ENCODE measurements around the gene SRSF12.
"Not testable (repeated sequence)": the region's sequence is repeated elsewhere in the genome, so short reads cannot be mapped to it uniquely, and the experiment has no call there.

The SRSF12 gene

DNA sequence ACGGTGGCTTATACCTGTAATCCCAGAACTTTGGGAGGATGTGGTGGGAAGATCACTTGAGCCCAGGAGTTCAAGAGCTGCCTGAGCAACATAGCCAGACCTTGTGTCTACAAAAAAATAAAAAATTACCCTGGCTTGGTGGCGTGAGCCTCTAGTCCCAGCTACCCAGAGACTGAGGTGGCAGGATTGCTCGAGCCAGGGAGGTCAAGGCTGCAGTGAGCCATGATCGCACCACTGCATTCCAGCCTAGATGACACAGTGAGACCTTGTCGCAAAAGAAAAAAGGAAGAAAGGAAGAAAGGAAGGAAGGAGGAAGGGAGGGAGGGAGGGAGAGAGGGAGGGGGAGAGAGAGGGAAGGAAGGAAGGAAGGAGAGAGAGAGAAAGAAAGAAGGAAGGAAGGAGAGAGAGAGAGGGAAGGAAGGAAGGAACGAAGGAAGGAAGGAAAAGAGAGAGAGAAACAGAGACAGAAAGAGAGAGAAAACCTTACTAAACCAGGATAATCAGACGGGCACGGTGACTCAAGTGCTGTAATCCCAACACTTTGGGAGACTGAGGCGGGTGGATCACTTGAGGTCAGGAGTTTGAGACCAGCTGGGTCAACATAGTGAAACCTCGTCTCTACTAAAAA is 48.2 kb downstream of the SRSF12 start:
- no peak for DNase-seq

DNA sequence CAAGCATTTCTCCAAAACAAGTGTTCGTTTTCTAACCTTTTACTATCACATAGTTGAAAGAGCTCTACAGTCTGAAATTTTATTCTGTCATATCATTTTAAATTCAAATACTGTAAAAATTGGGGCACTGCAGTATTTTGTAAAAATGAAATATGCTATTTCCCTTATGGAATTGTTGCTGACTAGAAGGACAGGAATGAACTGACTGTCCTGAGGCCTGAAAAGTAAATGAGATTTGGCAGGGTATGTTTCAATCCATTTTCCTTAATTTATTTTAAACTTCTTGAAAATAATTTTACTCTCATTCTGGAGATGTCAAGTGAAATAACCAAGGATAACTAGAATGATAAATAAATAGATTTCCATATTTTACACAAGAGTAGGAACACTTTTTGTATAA is 49.2 kb downstream of the SRSF12 start:
- DNase-seq: no peak

DNA sequence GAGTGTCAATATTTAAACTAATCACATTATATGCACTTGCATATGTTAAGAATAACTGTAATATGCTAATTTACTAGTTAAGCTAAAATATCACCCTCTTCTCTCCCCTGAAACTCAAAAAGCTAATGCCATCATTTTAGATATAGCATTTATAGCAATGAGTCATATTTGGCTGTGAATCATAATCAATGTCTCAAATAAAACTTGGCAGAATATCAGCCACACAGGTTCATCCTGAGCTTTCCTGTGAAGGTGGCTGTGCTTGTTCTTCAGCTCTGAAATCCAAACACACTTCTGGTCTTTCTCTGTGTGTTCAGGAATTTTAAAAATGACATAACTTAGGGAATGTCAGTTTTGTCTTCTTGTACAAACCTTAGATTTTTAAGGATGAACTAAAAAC is 50.1 kb downstream of the SRSF12 start:
- no peak for DNase-seq

DNA sequence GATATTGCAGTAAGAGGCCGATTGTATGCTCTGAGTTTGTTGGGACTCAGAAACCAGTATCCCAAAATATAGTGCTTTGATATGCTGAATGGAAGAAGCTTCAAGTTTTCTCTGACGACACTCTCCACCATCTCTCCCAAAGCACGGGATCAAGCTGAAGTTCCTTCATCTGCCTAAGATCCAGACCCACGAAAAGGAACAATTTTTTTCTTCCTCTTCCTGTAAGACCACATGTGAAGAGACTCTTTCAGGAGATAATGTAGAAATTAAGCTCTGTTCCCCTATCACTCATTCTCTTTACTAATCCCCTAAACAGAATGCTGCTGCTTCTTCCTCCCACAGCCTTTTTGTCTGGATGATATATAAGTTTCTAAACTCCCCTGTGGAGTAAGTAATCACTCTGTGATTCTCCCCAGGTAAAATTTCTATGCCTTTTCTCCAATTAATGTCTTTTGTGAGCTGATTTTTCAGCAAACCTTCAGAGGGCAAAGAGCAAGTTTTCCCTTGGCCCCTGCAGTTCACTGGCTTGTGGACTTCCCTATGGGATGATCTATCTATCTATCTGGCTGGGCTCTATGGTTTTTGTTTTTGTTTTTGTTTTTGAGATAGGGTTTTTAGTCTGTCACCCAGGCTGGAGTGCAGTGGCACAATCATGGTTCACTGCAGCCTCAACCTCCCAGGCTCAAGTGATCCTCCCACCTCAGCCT is 50.8 kb downstream of the SRSF12 start:
- no peak for DNase-seq

DNA sequence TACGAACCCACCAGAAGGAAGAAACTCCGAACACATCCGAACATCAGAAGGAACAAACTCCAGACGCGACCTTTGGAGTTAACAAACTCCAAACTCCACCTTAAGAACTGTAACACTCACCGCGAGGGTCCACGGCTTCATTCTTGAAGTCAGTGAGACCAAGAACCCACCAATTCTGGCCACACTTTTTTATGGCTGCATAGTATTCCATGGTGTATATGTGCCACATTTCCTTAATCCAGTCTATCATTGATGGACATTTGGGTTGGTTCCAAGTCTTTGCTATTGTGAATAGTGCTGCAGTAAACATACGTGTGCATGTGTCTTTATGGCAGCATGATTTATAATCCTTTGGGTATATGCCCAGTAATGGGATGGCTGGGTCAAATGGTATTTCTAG is 51.8 kb downstream of the SRSF12 start:
- DNase-seq: not testable (repeated sequence)

GRCh38 chr6:89064931-89065330 is 52.9 kb downstream of the SRSF12 start:
- not testable (repeated sequence) for DNase-seq

DNA sequence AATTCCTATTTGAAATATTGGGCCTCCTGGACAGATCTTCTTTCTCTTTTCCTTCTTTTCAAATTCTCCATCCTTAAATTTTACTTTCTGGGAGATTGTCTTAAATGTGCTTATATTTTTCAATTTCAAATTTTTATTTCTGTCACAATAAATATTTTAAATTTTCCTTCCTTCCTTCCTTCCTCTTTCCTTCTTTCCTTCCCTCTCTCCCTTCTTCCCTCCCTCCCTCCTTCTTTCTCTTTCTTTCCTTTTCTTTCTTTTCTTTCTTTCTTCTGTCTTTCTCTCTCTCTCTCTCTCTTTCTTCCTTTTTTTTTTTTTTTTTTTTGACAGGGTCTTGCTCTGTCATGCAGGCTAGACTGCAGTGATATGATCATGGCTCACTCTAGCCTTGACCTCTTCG is 54.0 kb downstream of the SRSF12 start:
- DNase-seq: no peak

DNA sequence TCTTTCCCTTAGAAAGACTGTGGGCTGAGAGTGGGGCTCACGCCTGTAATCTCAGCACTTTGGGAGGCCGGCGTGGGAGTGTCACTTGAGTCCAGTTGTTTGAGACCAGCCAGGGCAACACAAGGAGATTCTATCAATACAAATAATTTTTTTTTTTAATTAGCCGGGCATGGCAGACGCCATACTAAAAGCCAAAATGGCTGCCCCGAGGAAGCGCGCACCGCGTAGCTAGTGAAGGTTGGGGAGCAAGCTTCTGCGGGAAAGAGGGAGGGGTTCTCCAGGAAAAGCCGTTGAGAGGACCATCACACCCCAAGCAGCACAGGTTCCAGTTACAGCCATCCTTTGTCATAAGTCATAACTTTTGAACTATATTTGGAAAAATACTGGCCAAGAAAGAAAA is 58.6 kb downstream of the SRSF12 start:
- DNase-seq: no peak

- DNase-seq: no peak
Measured at GRCh38 chr6:89058627-89059026, 59.2 kb downstream of the SRSF12 start.

- no peak for DNase-seq
Measured at GRCh38 chr6:89057759-89058158, 60.1 kb downstream of the SRSF12 start.

DNA sequence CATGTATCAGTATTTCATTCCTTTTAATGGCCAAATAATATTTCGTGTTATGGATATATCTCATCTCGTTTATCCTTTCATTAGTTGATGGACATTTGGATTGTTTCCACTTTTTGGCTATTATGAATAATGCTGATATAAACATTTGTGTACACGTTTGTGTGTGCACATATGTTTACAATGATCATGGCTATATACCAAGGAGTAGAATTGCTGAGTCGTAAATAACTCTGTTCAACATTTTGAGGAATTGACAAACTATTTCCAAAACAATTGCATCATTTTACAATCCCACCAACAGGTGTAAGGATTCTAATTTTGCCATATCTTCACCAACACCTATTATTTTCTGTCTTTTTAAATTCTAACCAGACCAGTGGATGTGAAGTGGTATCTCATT is 63.7 kb downstream of the SRSF12 start:
- no peak for DNase-seq

DNA sequence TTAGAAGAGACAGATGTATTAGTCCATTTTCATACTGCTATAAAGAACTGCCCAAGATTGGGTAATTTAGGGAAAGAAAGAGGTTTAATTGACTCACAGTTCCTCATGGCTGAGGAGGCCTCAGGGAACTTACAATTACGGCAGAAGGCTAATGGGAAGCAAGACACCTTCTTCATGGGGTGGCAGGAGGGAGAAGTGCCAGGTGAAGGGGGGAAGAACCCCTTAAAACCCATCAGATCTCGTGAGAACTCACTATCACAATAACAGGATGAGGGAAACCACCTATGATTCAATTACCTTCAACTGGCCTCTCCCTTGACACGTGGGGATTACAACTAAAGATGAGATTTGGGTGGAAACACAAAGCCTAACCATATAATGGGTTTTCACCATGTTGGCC is 66.2 kb downstream of the SRSF12 start:
- no peak for DNase-seq

DNA sequence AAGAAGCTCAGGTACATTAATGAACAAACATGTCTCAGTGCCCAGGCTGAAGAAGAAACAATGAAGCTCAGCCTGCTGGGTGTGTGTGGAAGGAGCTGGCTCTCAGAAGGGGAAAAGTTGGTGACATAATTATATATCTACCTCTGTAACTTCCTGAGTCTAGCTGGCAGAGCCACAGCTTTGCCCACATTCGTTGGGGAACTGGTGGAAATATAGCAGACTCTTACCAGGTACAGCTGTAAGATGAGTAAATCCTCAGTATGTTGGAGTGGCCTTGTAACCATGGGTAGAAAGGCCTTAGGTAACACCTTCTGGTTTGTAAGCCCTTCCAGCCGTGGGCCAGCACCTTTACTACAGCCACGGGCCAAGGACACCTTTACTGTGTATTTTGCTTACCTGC is 67.2 kb downstream of the SRSF12 start:
- DNase-seq: no peak

DNA sequence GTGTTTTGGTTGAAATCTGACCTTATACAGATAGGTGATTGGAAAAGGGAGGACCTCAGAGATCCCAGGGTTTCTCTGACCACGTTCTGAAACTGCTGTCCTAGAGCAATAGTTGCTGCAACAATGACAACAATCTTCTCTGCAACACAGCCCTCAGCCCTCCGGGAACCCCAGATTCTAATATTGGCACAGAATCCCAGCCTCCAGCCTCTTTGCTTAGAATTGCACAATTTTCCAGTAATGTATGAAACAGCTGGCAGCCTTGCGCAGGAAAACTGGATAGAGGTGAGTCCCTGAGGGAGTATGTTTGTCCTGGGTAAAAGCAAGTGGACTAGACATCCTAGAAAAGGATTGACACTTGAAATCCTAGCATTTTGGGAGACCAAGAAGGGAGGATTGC is 67.7 kb downstream of the SRSF12 start:
- no peak for DNase-seq

DNA sequence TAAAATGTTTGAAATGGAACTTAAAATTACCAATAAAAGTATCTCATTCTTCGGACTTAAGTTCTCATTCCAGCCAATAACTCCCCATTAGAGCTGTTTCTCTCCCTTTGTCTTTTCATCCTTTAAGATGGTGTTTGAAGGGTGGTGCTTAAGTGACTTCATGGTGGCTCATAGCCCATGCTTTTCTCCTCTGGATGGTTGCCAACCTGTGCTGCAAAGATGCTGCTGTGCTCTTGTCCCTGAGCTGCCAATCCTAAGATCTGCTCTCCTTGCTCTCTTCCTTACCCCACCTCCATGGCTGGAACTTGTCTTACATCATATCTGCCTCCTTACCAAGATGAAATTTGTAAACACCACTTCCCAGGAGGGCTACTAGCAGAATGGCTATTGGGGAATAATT is 68.9 kb downstream of the SRSF12 start:
- DNase-seq: no peak

DNA sequence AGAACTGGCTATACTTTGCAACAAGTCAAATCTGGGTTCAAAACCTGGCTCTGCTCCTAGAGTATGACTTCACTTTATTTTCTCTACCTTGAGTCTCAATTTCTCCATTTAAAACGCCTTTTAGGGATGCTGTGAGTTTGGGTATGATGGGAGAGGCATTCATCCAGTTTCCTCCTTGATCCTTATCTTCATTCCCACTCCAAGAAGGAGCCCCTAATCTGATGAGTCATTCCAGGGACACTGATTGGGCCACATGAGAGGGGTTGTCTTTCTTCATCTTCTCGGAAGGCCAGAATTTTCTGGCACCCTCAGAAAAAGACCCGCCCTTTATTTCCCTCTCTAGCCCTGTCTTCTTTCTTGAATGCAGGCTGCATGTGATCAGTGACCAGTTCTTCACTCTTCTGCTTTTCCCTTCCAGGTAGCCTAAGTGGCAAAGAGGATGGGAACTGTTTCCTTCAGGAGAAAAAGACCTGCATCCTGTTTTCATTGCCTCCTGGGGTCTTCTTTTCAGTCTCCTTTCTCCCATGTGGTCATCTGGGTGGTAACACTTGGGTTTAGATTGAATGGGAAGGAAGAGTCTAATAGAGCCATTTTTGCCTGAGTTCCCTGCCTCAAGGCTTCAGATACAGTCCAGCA is 69.5 kb downstream of the SRSF12 start:
- DNase-seq: no peak

- DNase-seq: no peak
Measured at GRCh38 chr6:89047473-89047872, 70.4 kb downstream of the SRSF12 start.
